ENCODE measurements around the gene SGK1. TPM values are rescaled to one million over a fixed set of nuclear protein-coding genes. Genes with fewer than 3 reads are reported as not detected.
"Not testable (repeated sequence)": the region's sequence is repeated elsewhere in the genome, so short reads cannot be mapped to it uniquely, and the experiment has no call there.

Gene SGK1
- total and polyA plus RNA-seq, 8 donors = 26.6 to 236 (median 82.1) TPM

GRCh38 chr6:134328138-134328537 is 10.2 kb upstream of the SGK1 start:
- H3K4me3 ChIP-seq = no peak overlapping the region
- no peak overlapping the region for H3K27ac ChIP-seq
- peaks cover 0 to 10% of the 10 kb centered on the region in 2 donors for H3K9me3 ChIP-seq
- H3K4me1 ChIP-seq = no peaks in the 10 kb centered on the region
- no peaks in the 10 kb centered on the region for H3K36me3 ChIP-seq
- intact Hi-C loops (cut with DNase I) = no loop called here
- no peak for ATAC-seq
- DNase-seq = no peak
- TF ChIP-seq CTCF (IDR thresholded peaks at IDR 0.05) = no peak
- no peaks in the 10 kb centered on the region for H3K27me3 ChIP-seq

- ATAC-seq; intact Hi-C loops (cut with DNase I); DNase-seq; H3K4me3 ChIP-seq; H3K4me1 ChIP-seq; H3K27me3 ChIP-seq; H3K27ac ChIP-seq; H3K36me3 ChIP-seq: not testable (repeated sequence)
- peaks cover 0 to 10% of the 10 kb centered on the region in 2 donors for H3K9me3 ChIP-seq
Observed at GRCh38 chr6:134326192-134326591, 8.3 kb upstream of the SGK1 start.

GRCh38 chr6:134324766-134325165 is 6.9 kb upstream of the SGK1 start:
- Histone ChIP-seq H3K4me3 (no peak overlapping the region), H3K27ac (no peak overlapping the region), H3K27me3 (no peaks in the 10 kb centered on the region), H3K36me3 (no peaks in the 10 kb centered on the region), H3K4me1 (no peaks in the 10 kb centered on the region), H3K9me3 (peaks cover 0 to 16% of the 10 kb centered on the region in 2 donors)
- intact Hi-C loops (cut with DNase I) = no loop called here
- TF ChIP-seq CTCF (IDR thresholded peaks at IDR 0.05) = no peak
- no peak for ATAC-seq
- no peak for DNase-seq

- H3K9me3 ChIP-seq = peaks cover 0 to 20% of the 10 kb centered on the region in 2 donors
- intact Hi-C loops (cut with DNase I) = no loop called here
- H3K4me1 ChIP-seq = no peaks in the 10 kb centered on the region
- no peak overlapping the region for H3K27ac ChIP-seq
- H3K4me3 ChIP-seq = no peak overlapping the region
- no peaks in the 10 kb centered on the region for H3K36me3 ChIP-seq
- ATAC-seq (no peak), DNase-seq (no peak)
- H3K27me3 ChIP-seq = peaks cover 0 to 6% of the 10 kb centered on the region in 2 donors
- TF ChIP-seq CTCF (IDR thresholded peaks at IDR 0.05) = no peak
Observed at GRCh38 chr6:134324141-134324540, 6.2 kb upstream of the SGK1 start.

GRCh38 chr6:134323698-134324097 is 5.8 kb upstream of the SGK1 start:
- H3K4me3 ChIP-seq = no peak overlapping the region
- peaks cover 0 to 20% of the 10 kb centered on the region in 2 donors for H3K9me3 ChIP-seq
- TF ChIP-seq CTCF (IDR thresholded peaks at IDR 0.05) = no peak
- H3K36me3 ChIP-seq = no peaks in the 10 kb centered on the region
- no peak for DNase-seq
- no peak for ATAC-seq
- intact Hi-C loops (cut with DNase I) = no loop called here
- peaks cover 0 to 10% of the 10 kb centered on the region in 2 donors for H3K27me3 ChIP-seq
- H3K4me1 ChIP-seq = no peaks in the 10 kb centered on the region
- no peak overlapping the region for H3K27ac ChIP-seq

- no peak for DNase-seq
Observed at GRCh38 chr6:134323294-134323693, 5.4 kb upstream of the SGK1 start.

More at GRCh38 chr6:134323294-134323693, 5.4 kb upstream of the SGK1 start:
- intact Hi-C loops (cut with DNase I) = no loop called here
- Histone ChIP-seq H3K9me3 (peaks cover 0 to 20% of the 10 kb centered on the region in 2 donors), H3K27me3 (peaks cover 0 to 14% of the 10 kb centered on the region in 2 donors), H3K4me3 (no peak overlapping the region), H3K36me3 (no peaks in the 10 kb centered on the region), H3K4me1 (no peaks in the 10 kb centered on the region), H3K27ac (no peak overlapping the region)
- TF ChIP-seq CTCF (IDR thresholded peaks at IDR 0.05) = no peak
- no peak for ATAC-seq

Data from left lung (tissue), 10 donors.